GM20000 (cell line): Measurements from ENCODE around the gene EFCC1.

ENCODE experiments used
- DNase-seq: peaks from one replicate; pipeline ENCODE4 v3.0.0; 2012; ENCODE audit warnings: low spot score
- CTCF ChIP-seq: IDR thresholded peaks from 2 replicates; pipeline ENCODE4 v1.5.1; 2012; ENCODE audit warnings: mild to moderate bottlenecking, control low read depth; ENCODE audit errors: extremely low read depth, missing control alignments

EFCC1 gene

GRCh38 chr3:129001101-129001805 lies at the start of gene EFCC1:
Gene EFCC1 (plus strand): TSS chr3:129001304. CDS start chr3:129001629, 325 bp downstream.
- peak; percentile 38 for DNase-seq
- TF ChIP-seq CTCF = no peak

GRCh38 chr3:128956440-128956839 lies 44.7 kb upstream of the EFCC1 start:
- no peak for TF ChIP-seq CTCF
- no peak for DNase-seq

- no peak for TF ChIP-seq CTCF
- no peak for DNase-seq
Measured at GRCh38 chr3:128965280-128965679, 35.8 kb upstream of the EFCC1 start.

- TF ChIP-seq CTCF = no peak
- DNase-seq = no peak
Measured at GRCh38 chr3:128965818-128966217, 35.3 kb upstream of the EFCC1 start.

- no peak for DNase-seq
- TF ChIP-seq CTCF = no peak
Measured at GRCh38 chr3:128967748-128968355, 33.3 kb upstream of the EFCC1 start.

GRCh38 chr3:128969993-128970739 lies 30.9 kb upstream of the EFCC1 start:
- peak; percentile 93 for TF ChIP-seq CTCF
- DNase-seq = peak; percentile 65

- no peak for DNase-seq
- no peak for TF ChIP-seq CTCF
Measured at GRCh38 chr3:128970740-128971047, 30.4 kb upstream of the EFCC1 start.
